GM19240 (cell line): Measurements from ENCODE around the gene C16orf87.
A peak's percentile ranks its signal among the peaks of the same experiment; 100 is the strongest.
"Not testable (repeated sequence)": the region's sequence is repeated elsewhere in the genome, so short reads cannot be mapped to it uniquely, and the experiment has no call there.

Experiments used
- DNase-seq: peaks from one replicate; pipeline ENCODE4 v3.0.0; 2011; ENCODE audit warnings: low spot score; ENCODE audit not compliant: insufficient read length

The C16orf87 gene

GRCh38 chr16:46800494-46800893, 30.5 kb downstream of the C16orf87 start:
- no peak for DNase-seq

- no peak for DNase-seq
Measured at GRCh38 chr16:46797501-46797900, 33.5 kb downstream of the C16orf87 start.

- no peak for DNase-seq
Measured at GRCh38 chr16:46796764-46797269, 34.2 kb downstream of the C16orf87 start.

- no peak for DNase-seq
Measured at GRCh38 chr16:46793841-46794240, 37.1 kb downstream of the C16orf87 start.

GRCh38 chr16:46790599-46791270, 40.2 kb downstream of the C16orf87 start:
- DNase-seq, result no peak

GRCh38 chr16:46789499-46790414, 41.2 kb downstream of the C16orf87 start:
- peak; percentile 59 for DNase-seq

GRCh38 chr16:46788891-46789474, 42.0 kb downstream of the C16orf87 start:
- DNase-seq, result no peak

- no peak for DNase-seq
Measured at GRCh38 chr16:46787909-46788308, 43.1 kb downstream of the C16orf87 start.

GRCh38 chr16:46785076-46785845, 45.7 kb downstream of the C16orf87 start:
- no peak for DNase-seq

- not testable (repeated sequence) for DNase-seq
Measured at GRCh38 chr16:46784569-46784968, 46.4 kb downstream of the C16orf87 start.

- DNase-seq, result no peak
Measured at GRCh38 chr16:46783800-46784199, 47.2 kb downstream of the C16orf87 start.

GRCh38 chr16:46782320-46782719, 48.7 kb downstream of the C16orf87 start:
- no peak for DNase-seq

- DNase-seq, result no peak
Measured at GRCh38 chr16:46777804-46778203, 53.2 kb downstream of the C16orf87 start.

GRCh38 chr16:46775214-46775613, 55.8 kb downstream of the C16orf87 start:
- no peak for DNase-seq

GRCh38 chr16:46774743-46775177, 56.2 kb downstream of the C16orf87 start:
- DNase-seq, result no peak

- no peak for DNase-seq
Measured at GRCh38 chr16:46772463-46772862, 58.5 kb downstream of the C16orf87 start.

- no peak for DNase-seq
Measured at GRCh38 chr16:46768809-46769208, 62.2 kb downstream of the C16orf87 start.

- no peak for DNase-seq
Measured at GRCh38 chr16:46765050-46765449, 65.9 kb downstream of the C16orf87 start.

- DNase-seq, result no peak
Measured at GRCh38 chr16:46763147-46763546, 67.8 kb downstream of the C16orf87 start.

- no peak for DNase-seq
Measured at GRCh38 chr16:46762583-46762982, 68.4 kb downstream of the C16orf87 start.

- no peak for DNase-seq
Measured at GRCh38 chr16:46759309-46759708, 71.7 kb downstream of the C16orf87 start.
